CD4-positive, alpha-beta T cell (primary cell): ENCODE measurements around the gene BICRAL. TPM values are rescaled to one million over a fixed set of nuclear protein-coding genes. Genes with fewer than 3 reads are reported as not detected.

ENCODE experiments used
- ATAC-seq: fragments of 200-7000 bp; cut with Tn5 transposase; one replicate; pipeline ENCODE4 v1.10.0; 2022; ENCODE audit warnings: mild to moderate bottlenecking; ENCODE audit not compliant: poor library complexity
- CTCF ChIA-PET: fragments of 350-600 bp; sonication (Branson Sonifier 250); formaldehyde crosslinking; loops from one replicate; lab custom pipeline; 2021; ENCODE audit warnings: antibody characterized with exemption, inconsistent platforms; lab: Charles Lee
- POLR2A ChIA-PET: fragments of 350-600 bp; sonication (Branson Sonifier 250); formaldehyde crosslinking; loops from one replicate; lab custom pipeline; 2021; ENCODE audit warnings: antibody characterized with exemption, inconsistent platforms; lab: Charles Lee
- DNase-seq, 14 experiments: peaks; one replicate each; pipeline ENCODE4 v3.0.0-alpha.2; 2013 to 2020; ENCODE audit warnings: mixed read lengths in 2 of 14
- H3K27ac ChIP-seq, 2 donors: one replicate each; pipeline versions ENCODE4 v1.5.1 to v1.7.0; 2013; ENCODE audit warnings: low read length in 2 of 2, low read depth in 1 of 2, mild to moderate bottlenecking in 1 of 2
- H3K27me3 ChIP-seq, 2 experiments: 1 replicate in 1 of 2; 2 replicates in 1 of 2; pipeline versions ENCODE4 v1.6.1 to v1.7.0; 2013; ENCODE audit warnings: low read length in 2 of 2, control low read depth in 1 of 2, mild to moderate bottlenecking in 1 of 2, moderate library complexity in 1 of 2; ENCODE audit not compliant: insufficient read depth in 2 of 2, control insufficient read depth in 1 of 2
- H3K36me3 ChIP-seq: one replicate; pipeline ENCODE4 v1.6.1; 2013; ENCODE audit warnings: low read length, control low read depth; ENCODE audit not compliant: insufficient read depth
- H3K4me1 ChIP-seq: one replicate; pipeline ENCODE4 v1.6.1; 2013; ENCODE audit warnings: low read length, control low read depth; ENCODE audit not compliant: insufficient read depth
- H3K4me3 ChIP-seq: one replicate; pipeline ENCODE4 v1.5.1; 2013; ENCODE audit warnings: mild to moderate bottlenecking, low read length, moderate library complexity
- H3K9me3 ChIP-seq, 2 experiments: 1 replicate in 1 of 2; 2 replicates in 1 of 2; pipeline versions ENCODE4 v1.6.1 to v1.7.0; 2013; ENCODE audit warnings: low read length in 2 of 2, mild to moderate bottlenecking in 2 of 2, control low read depth in 1 of 2, moderate library complexity in 1 of 2; ENCODE audit not compliant: control insufficient read depth in 1 of 2, insufficient read depth in 1 of 2
- H3K27ac Mint-ChIP-seq: one replicate; pipeline ENCODE4 v1.8.0; 2020; ENCODE audit warnings: mixed read lengths
- H3K27me3 Mint-ChIP-seq: one replicate; pipeline ENCODE4 v1.8.0; 2021; ENCODE audit warnings: mixed read lengths
- H3K36me3 Mint-ChIP-seq: one replicate; pipeline ENCODE4 v1.8.0; 2021; ENCODE audit warnings: low read depth, mixed read lengths
- H3K4me1 Mint-ChIP-seq: one replicate; pipeline ENCODE4 v1.8.0; 2021; ENCODE audit warnings: low read depth, mixed read lengths
- H3K4me3 Mint-ChIP-seq: one replicate; pipeline ENCODE4 v1.8.0; 2020; ENCODE audit warnings: mild to moderate bottlenecking, mixed read lengths
- H3K9me3 Mint-ChIP-seq: one replicate; pipeline ENCODE4 v1.8.0; 2020; ENCODE audit warnings: mixed read lengths
- intact Hi-C, 2 experiments: fragments of 100-400 bp; cut with DNase I in 1 of 2; cut with micrococcal nuclease in 1 of 2; formaldehyde crosslinking; loops; one replicate each; pipeline versions ENCODE4 v1.15.1 to v1.9.0; 2023 to 2025; cut with DNase I, micrococcal nuclease
- total RNA-seq, 174 experiments: library from RNA in 2 of 174; stranded (reverse) in 2 of 174; gene quantifications; one replicate each; pipeline ENCODE4 v1.2.3 and lab custom pipeline; 2021 to 2026
- TF ChIP-seq, protein P1 (sequence below): fragments of 200-600 bp; IDR thresholded peaks from one replicate; pipeline ENCODE4 v1.8.0; 2022; ENCODE audit warnings: antibody characterized with exemption, mild to moderate bottlenecking

BICRAL gene
- total RNA-seq, 2 experiments from 2014 or later, result 15.0 to 15.8 TPM

DNA sequence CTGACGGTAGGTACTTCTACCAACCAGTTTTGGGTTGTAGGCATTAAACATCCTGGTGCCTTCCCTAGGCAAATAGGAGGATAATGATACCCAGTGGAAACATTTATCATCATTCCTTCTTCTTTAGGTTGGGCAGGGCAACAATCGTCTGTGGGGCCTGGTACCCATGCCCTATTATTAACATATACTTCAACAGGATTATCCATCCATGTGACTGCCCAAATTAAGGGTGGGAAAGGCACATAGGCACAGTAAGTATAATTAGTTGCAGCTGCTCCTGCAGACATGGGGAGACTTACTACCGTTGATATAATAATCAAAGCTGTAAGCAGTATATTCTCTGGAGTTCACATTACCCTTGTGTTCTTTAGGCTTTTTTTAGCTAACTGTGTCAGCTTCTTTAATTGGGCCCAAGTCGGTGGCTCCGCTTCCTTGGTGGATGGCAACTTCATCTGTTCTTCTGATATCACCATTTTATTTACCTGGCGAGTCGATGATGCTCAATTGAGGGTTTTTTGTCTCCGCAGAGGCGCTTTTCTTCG is 114.4 kb downstream of the BICRAL start:
- no peak overlapping the region for H3K4me3 ChIP-seq
- intact Hi-C loops, result loop anchor here (5.0 to 10.0 kb wide), 3 partner anchors 169 to 1111 kb away; partner anchors contain the start of genes PRICKLE4 (in 1 of the 2), TOMM6 (in 1 of the 2) and UBR2 (in 1 of the 2)
- DNase-seq (no peak), ATAC-seq (no peak)
- peaks cover 5% of the 10 kb centered on the region for H3K4me1 ChIP-seq
- POLR2A ChIA-PET, result interaction anchor here (1.6 kb wide), 1 partner anchor 235 kb away, joined by 3 read pairs; no protein-coding TSS in a partner anchor
- CTCF ChIA-PET, result interaction anchor here (1.6 kb wide), 1 partner anchor 235 kb away, joined by 4 read pairs; no protein-coding TSS in a partner anchor
- H3K9me3 Mint-ChIP-seq, result no peaks in the 10 kb centered on the region
- no peaks in the 10 kb centered on the region for H3K9me3 ChIP-seq
- TF ChIP-seq, protein P1, sequence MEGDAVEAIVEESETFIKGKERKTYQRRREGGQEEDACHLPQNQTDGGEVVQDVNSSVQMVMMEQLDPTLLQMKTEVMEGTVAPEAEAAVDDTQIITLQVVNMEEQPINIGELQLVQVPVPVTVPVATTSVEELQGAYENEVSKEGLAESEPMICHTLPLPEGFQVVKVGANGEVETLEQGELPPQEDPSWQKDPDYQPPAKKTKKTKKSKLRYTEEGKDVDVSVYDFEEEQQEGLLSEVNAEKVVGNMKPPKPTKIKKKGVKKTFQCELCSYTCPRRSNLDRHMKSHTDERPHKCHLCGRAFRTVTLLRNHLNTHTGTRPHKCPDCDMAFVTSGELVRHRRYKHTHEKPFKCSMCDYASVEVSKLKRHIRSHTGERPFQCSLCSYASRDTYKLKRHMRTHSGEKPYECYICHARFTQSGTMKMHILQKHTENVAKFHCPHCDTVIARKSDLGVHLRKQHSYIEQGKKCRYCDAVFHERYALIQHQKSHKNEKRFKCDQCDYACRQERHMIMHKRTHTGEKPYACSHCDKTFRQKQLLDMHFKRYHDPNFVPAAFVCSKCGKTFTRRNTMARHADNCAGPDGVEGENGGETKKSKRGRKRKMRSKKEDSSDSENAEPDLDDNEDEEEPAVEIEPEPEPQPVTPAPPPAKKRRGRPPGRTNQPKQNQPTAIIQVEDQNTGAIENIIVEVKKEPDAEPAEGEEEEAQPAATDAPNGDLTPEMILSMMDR, result no peak
- H3K27me3 ChIP-seq, result no peaks in the 10 kb centered on the region
- H3K36me3 ChIP-seq, result no peaks in the 10 kb centered on the region
- H3K27ac Mint-ChIP-seq, result no peak overlapping the region
- H3K36me3 Mint-ChIP-seq, result no peaks in the 10 kb centered on the region
- H3K27me3 Mint-ChIP-seq, result no peaks in the 10 kb centered on the region
- peaks cover 6% of the 10 kb centered on the region for H3K4me1 Mint-ChIP-seq
- no peak overlapping the region for H3K4me3 Mint-ChIP-seq
- no peak overlapping the region for H3K27ac ChIP-seq

DNA sequence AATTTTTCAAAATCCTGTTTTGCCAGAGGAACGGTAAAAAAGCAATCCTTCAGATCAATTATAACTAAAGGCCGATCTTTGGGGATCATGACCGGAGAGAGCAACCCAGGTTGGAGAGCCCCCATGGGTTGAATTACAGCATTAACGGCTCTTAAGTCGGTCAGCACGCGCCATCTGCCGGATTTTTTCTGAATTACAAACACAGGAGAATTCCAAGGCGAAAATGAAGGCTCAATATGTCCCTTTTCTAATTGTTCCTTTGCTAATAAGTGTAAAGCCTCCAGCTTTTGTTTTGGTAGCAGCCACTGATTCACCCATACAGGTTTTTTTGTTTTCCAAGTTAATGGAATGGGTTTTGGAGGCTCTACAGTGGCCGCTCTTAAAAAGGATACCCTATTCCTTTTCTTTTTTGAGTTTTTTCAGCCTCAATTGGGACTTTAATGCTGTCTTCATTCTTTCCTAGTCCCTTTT is 117.1 kb downstream of the BICRAL start:
- peak; percentile 40 for ATAC-seq

DNA sequence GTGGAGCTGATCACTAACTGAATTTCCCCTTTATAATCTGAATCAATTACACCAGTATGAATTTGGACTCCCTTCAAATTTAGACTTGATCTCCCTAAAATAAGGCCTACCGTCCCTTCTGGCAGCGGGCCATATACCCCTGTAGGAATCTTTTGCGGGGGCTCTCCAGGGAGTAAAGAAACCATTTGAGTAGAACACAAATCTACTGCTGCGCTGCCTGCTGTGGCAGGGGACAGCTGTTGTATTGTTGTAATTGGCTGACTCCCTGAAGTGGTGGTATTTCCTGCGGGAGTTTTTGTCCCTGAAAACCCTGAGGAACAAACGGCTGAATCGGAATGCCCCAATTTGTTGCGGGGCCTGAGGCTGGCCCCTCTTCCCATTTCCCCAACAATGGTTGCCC is 118.0 kb downstream of the BICRAL start:
- Histone ChIP-seq H3K27ac (no peak overlapping the region), H3K4me3 (no peak overlapping the region), H3K27me3 (no peaks in the 10 kb centered on the region), H3K36me3 (no peaks in the 10 kb centered on the region), H3K9me3 (no peaks in the 10 kb centered on the region), H3K4me1 (peaks cover 7% of the 10 kb centered on the region)
- no peaks in the 10 kb centered on the region for H3K9me3 Mint-ChIP-seq
- TF ChIP-seq, protein P1, result no peak
- intact Hi-C loops, result loop anchor here (1.0 to 10.0 kb wide), 9 partner anchors 112 to 1115 kb away; partner anchors contain the start of genes KLHDC3 (in 1 of the 2), MEA1 (in 1 of the 2), PRICKLE4 (in 1 of the 2) and TOMM6 (in 1 of the 2)
- ATAC-seq (no peak), DNase-seq (no peak)
- POLR2A ChIA-PET, result no interaction called here
- peaks cover 11% of the 10 kb centered on the region for H3K4me1 Mint-ChIP-seq
- CTCF ChIA-PET, result interaction anchor here (1.2 to 2.3 kb wide), 2 partner anchors 20 to 238 kb away, joined by 3 to 10 read pairs; partner anchors contain the start of gene RPL7L1
- no peaks in the 10 kb centered on the region for H3K36me3 Mint-ChIP-seq
- H3K4me3 Mint-ChIP-seq, result no peak overlapping the region
- no peak overlapping the region for H3K27ac Mint-ChIP-seq
- H3K27me3 Mint-ChIP-seq, result no peaks in the 10 kb centered on the region

More for the DNA sequence above, 117.1 kb downstream of the BICRAL start:
- intact Hi-C loops, result loop anchor here (1.0 to 10.0 kb wide), 5 partner anchors 172 to 1114 kb away; partner anchors contain the start of genes PRICKLE4 (in 1 of the 2), TOMM6 (in 1 of the 2) and UBR2 (in 1 of the 2)
- Mint-ChIP-seq H3K36me3 (no peaks in the 10 kb centered on the region), H3K9me3 (no peaks in the 10 kb centered on the region), H3K27me3 (no peaks in the 10 kb centered on the region), H3K4me1 (peaks cover 11% of the 10 kb centered on the region), H3K4me3 (no peak overlapping the region), H3K27ac (no peak overlapping the region)
- Histone ChIP-seq H3K4me1 (peaks cover 7% of the 10 kb centered on the region), H3K4me3 (no peak overlapping the region), H3K27me3 (no peaks in the 10 kb centered on the region), H3K9me3 (no peaks in the 10 kb centered on the region), H3K36me3 (no peaks in the 10 kb centered on the region), H3K27ac (no peak overlapping the region)
- TF ChIP-seq, protein P1, result peak; percentile 90
- ChIA-PET CTCF (interaction anchor here (0.6 to 1.2 kb wide), 4 partner anchors 19 to 1137 kb away, joined by 3 to 4 read pairs (median 4); partner anchors contain the start of gene RPL7L1), POLR2A (interaction anchor here (1.0 kb wide), 1 partner anchor 20 kb away, joined by 4 read pairs; the partner anchor contains the start of gene RPL7L1)
- DNase-seq, result peak; percentile 47 to 85 (median 64)
